GM19452 (cell line): ENCODE data around the gene GARS1.

Source experiments
- ATAC-seq: cut with Tn5 transposase; IDR thresholded peaks from one replicate; pipeline ENCODE4 v1.9.1; 2021; ENCODE audit not compliant: unreplicated experiment

Gene GARS1

GRCh38 chr7:30674420-30674819 is 79.7 kb downstream of the GARS1 start:
- ATAC-seq, result no peak

GRCh38 chr7:30674876-30675275 is 80.2 kb downstream of the GARS1 start:
- ATAC-seq, result no peak

- no peak for ATAC-seq
Observed at GRCh38 chr7:30678805-30679204, 84.1 kb downstream of the GARS1 start.

- no peak for ATAC-seq
Observed at GRCh38 chr7:30679664-30680063, 85.0 kb downstream of the GARS1 start.

- no peak for ATAC-seq
Observed at GRCh38 chr7:30681331-30681797, 86.7 kb downstream of the GARS1 start.

GRCh38 chr7:30681815-30682211 is 87.1 kb downstream of the GARS1 start:
- no peak for ATAC-seq

- no peak for ATAC-seq
Observed at GRCh38 chr7:30682212-30683083, 87.8 kb downstream of the GARS1 start, which contains the start of gene CRHR2. Gene CRHR2, minus strand, starts transcription at chr7:30682456. Its CDS starts 176 bp downstream, at chr7:30682280.

- ATAC-seq, result no peak
Observed at GRCh38 chr7:30683306-30683705, 88.6 kb downstream of the GARS1 start.
